Head of caudate nucleus (tissue), 42 donors: ENCODE results near the gene HMGB1.

Source experiments
- DNase-seq, 42 donors: peaks; one replicate each; pipeline versions ENCODE4 v3.0.0 to v3.0.0-alpha.2; 2020 to 2021; ENCODE audit warnings: mixed read lengths in 7 of 42
- intact Hi-C: fragments of 100-400 bp; cut with DNase I; formaldehyde crosslinking; loops from one replicate; pipeline ENCODE4 v1.15.0; 2022

HMGB1 gene

DNA sequence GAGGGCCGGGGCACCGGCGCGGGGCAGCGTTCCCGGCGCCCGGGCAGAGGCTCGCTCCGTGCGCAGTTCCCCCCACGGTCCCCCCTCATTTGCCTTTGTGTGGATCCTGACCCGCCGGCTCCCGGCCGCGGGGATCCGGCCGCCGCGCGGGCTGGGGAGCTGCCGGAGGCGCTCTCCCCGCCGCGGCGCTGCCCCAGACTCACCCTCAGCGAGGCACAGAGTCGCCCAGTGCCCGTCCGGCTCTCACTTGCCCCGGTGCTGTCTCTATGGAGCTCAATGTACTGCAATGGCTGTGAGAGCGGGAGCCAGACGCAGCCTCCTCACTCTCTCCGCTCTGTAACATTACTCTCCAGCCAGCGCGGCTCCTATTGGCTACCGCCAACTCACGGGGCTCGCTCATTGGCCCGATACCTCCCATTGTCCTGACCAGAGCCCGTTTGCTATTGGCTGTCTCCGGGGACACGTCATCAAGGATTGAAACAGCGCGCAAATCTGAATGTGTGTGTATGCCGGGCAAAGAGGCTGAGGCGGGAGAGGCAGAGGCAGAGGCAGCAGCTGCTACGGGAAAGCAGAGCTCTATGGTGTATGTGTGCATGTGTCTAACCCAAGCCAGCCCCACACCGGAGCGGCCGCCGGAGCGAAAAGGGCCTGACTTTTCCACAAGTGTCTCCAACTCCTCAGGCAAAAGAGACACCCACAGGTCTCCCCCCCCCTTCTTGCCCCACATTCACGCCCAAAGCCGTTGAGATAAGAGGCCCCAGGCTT, at the start of gene HMGB1:
Gene HMGB1, minus strand, starts transcription at position 344 of the 765 bp plus-strand sequence. CDS start 2,256 bp downstream, outside the sequence.
- DNase-seq: peak; percentile 96 to 100 (median 100)
- intact Hi-C loops: loop anchor here (2.0 to 10.0 kb wide), 5 partner anchors 151 to 339 kb away; partner anchors contain the start of gene USPL1

GRCh38 chr13:30510811-30511371, 45.2 kb upstream of the HMGB1 start:
- intact Hi-C loops: no loop called here
- DNase-seq: no peak

DNA sequence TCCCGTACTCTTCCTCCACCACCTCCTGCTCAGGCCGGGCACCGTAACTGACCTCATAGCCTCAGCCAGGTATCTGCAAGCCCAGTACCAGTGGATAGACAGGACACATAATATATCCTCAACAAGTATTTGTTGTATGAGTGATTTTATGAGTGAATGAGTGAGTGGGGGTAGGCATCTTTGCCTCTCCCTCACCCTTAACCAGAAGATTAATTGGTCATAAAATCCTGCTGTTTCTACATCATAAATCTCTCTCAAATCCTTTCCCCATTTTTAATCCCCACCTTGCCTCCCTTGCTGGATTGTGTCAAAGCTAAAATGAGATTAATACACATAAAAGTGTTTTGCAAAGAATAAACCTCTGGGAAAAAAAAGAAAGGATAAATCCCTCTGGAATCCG, 44.4 kb upstream of the HMGB1 start:
- no peak for DNase-seq
- intact Hi-C loops: no loop called here

- no peak for DNase-seq
- intact Hi-C loops: no loop called here
Measured at GRCh38 chr13:30509254-30510050, 43.7 kb upstream of the HMGB1 start.

GRCh38 chr13:30504081-30504480, 38.3 kb upstream of the HMGB1 start:
- no peak for DNase-seq
- intact Hi-C loops: no loop called here

- no peak for DNase-seq
- intact Hi-C loops: no loop called here
Measured at GRCh38 chr13:30502237-30502636, 36.5 kb upstream of the HMGB1 start.

DNA sequence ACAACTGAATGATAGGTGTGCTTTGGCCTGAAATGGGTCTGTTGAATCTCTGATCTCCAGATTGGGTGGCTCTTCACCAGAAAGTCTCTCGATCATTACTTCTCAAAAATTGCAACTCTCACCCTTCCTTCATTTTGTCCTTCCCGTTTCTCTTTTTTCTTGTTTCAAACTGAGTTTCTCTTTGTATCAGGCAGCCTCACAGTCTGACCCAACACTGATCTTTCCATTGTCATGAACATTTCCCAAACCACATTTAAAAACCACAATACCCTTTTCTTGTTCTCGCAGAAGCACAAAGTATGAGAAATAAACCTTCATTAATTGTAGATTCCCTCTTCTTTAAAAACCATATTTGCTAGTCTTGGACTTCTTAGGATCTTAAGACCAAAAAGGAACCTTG, 33.6 kb upstream of the HMGB1 start:
- intact Hi-C loops: no loop called here
- no peak for DNase-seq

GRCh38 chr13:30496147-30496546, 30.4 kb upstream of the HMGB1 start:
- DNase-seq: no peak
- intact Hi-C loops: no loop called here

DNA sequence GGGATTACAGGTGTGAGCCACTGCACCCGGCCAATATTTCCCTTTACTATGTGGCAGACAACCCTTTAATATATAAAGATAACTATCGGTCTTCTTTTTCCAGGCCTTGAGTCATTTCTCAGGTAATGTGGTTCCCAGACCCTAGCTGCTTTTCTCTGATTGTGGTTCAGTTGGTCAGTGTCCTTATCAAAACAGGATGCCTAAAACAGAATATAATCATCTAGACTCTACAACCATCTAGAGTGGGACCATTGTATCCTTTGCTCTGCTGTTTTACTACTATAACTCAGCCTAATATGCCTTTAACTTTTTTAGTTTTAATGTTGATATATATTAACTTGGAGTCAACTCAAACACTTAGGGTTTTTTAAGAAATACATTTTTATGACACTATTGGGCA, 30.0 kb upstream of the HMGB1 start:
- DNase-seq: no peak
- intact Hi-C loops: no loop called here

DNA sequence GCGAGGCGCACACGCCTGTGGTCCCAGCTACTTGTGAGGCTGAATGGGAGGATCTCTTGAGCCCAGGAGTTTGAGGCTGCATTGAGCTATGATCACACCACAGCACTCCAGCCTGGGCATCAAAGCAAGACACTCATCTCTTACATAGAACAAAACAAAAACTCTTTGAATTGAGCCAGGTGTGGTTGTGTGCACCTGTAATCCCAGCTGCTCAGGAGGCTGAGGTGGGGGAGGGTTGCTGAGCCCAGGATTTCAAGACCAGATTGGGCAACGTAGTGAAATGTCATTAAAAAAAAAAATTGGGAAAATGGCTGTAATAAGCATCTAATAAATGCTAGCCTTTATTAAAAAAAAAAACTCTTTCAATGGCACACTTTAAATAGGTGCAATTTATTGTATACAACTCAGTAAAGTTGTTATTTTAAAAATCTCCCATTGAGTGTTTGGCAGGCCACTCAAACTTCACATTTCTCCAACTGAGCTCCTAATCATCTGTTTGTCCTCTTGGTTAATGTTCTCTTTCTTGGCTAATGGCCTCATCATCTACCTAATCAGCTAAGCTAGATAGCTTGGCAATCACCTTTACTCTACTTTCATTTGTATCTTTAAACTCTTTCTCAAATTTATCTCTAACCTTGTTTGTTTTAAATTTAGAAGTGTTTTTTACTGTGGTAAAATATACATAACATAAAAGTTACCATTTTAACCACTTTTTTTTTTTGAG, 28.1 kb upstream of the HMGB1 start:
- no peak for DNase-seq
- intact Hi-C loops: no loop called here

- intact Hi-C loops: no loop called here
- no peak for DNase-seq
Measured at GRCh38 chr13:30487075-30487470, 21.3 kb upstream of the HMGB1 start.

DNA sequence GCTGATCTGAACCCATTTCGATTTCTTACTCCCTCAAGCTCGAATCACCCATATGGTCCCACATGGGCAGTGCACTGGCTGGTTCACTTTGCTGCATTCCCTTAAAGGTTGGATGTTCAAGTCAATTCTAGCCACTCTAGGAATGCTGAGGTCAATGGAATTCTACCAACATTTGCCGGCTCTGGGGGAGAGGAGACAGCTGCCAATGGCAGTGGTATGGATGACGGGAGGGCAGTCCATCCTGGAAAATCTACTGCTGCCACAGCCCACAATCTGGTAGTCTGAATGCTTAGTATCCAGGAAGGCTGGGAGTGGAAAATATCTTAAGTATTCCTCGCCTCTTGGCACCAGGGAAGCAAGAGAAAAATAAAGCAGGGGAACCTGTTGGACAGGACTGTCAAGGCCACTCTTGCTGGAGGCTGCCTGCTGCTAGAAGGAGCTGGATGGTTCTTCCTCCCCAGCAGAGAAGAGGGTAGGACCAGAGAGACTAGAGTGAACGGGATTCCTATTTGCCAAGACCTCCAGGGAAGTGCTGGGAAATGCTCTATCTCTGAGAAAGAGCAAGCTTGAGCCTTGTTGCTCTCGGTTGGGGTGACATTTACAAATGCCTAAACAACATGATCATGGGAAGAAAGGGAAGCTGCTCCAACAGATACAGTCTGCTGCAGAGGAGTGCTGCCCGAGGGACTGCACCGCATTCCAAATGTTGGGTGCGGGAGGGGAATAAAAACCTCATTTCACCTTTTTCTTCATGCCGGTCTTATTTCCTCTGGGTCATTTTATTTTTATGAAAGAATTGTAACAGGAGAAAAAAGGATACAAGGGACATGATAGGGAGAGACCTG, 20.7 kb upstream of the HMGB1 start:
- intact Hi-C loops: no loop called here
- no peak for DNase-seq

DNA sequence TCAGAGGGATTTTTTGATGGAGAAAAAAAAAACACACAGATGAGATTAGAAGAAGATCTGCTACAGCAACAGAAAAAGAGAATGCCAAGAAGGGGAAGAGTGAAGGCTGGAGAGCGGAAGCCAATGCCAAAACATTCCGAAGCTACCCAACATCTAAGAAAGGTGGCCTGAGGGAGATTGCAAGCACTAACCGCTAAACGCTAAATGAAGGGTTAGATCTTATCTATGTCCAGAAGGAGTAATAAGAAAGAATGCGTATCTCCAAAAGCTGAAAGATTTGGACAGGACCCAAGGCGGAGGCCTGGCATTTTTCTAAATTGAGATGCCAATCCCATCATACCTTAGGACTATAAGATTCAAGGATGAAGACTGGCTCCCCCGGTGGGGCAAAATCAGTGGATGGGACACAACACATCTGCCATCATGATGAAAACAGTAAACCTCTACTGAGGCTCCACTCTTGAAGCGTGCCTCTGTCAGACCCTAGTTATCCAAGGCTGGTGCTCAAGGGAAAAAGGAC, 15.6 kb upstream of the HMGB1 start:
- no peak for DNase-seq
- intact Hi-C loops: no loop called here

DNA sequence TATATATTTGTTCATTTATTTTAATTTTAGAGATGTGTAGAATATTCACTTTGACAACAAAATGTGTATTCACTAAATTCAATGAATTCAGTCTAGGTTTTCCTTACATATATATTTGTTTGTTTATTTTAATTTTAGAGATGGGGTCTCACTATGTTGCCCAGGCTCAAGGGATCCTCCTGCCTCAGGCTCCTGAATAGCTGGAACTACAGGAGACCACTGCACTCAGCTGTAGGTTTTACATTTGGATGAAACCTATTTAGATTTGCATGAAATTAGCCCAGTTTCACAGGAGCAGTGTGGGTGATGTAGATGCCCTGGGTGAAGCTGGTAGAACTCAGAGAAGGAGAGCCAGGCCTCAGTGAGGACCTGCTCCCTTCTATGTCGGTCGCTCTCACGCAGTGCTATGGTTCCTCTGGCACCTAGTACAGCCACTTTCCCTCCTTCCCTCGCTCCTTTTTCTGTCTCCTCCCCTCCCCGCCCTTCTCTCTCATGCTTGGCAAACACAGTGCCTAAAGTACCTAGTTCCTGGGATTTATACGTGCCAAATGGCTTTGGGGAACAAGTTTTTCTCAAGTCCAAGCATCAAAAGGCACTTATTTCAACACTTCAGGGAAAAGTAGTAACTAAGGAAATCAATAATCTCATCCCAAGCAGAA, 14.7 kb upstream of the HMGB1 start:
- DNase-seq: no peak
- intact Hi-C loops: no loop called here

DNA sequence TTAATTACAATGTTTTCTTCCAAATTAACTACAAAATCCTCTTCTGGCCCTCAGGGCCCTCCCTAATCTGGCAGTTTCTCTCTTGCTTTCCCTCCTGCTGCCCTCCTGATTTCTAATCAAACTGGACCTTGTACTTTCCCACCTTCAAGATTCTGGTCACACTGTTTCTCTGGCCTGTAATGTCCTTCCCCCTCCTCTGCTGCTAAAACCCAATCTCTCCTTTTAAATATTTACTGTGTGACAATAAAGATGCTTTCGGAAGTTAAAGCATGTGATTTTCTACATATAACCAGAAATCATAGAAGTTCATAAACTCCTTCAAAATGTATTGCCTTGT, 14.1 kb upstream of the HMGB1 start:
- no peak for DNase-seq
- intact Hi-C loops: no loop called here

GRCh38 chr13:30479154-30479882, 13.6 kb upstream of the HMGB1 start:
- intact Hi-C loops: no loop called here
- no peak for DNase-seq
